Panc1 (cell line): Measurements from ENCODE around the gene CACNA2D3. TPM values are rescaled to one million over a fixed set of nuclear protein-coding genes. Genes with fewer than 3 reads are reported as not detected.

Source experiments
- ATAC-seq: fragments of 200-7000 bp; cut with Tn5 transposase; 2 replicates; pipeline ENCODE4 v1.9.1; 2020; ENCODE audit warnings: mild to moderate bottlenecking, moderate library complexity
- BruUV-seq: library from RNA; stranded (reverse); fragments of 400-500 nt; replicated peaks from 2 replicates; lab custom pipeline; 2021; lab: Mats Ljungman, UMichigan
- CTCF ChIA-PET: fragments of 300-600 bp; sonication (Branson Sonifier 250); formaldehyde crosslinking; loops from one replicate; lab custom pipeline; 2022; ENCODE audit warnings: antibody characterized with exemption; lab: Charles Lee
- POLR2A ChIA-PET: fragments of 300-600 bp; sonication (Branson Sonifier 250); formaldehyde crosslinking; loops from one replicate; lab custom pipeline; 2022; ENCODE audit warnings: antibody characterized with exemption; lab: Charles Lee
- DNase-seq: peaks from one replicate; pipeline ENCODE4 v3.0.0-alpha.2; 2010; ENCODE audit warnings: low read depth, low spot score
- H3K27ac ChIP-seq: 2 replicates; pipeline ENCODE4 v1.5.1; 2011; ENCODE audit warnings: mild to moderate bottlenecking, low read length, inconsistent platforms
- H3K27me3 ChIP-seq: fragments of 200-500 bp; sonication (Bioruptor generic); 2 replicates; pipeline ENCODE4 v1.6.0; 2014; ENCODE audit warnings: low read length, inconsistent platforms; ENCODE audit not compliant: control insufficient read depth, insufficient read depth
- H3K36me3 ChIP-seq: fragments of 200-500 bp; sonication (Bioruptor generic); 2 replicates; pipeline ENCODE4 v1.5.1; 2014; ENCODE audit warnings: inconsistent platforms, mild to moderate bottlenecking, low read length, moderate library complexity; ENCODE audit not compliant: control insufficient read depth, insufficient read depth
- H3K4me1 ChIP-seq: 2 replicates; pipeline ENCODE4 v1.5.1; 2011; ENCODE audit warnings: inconsistent platforms, mild to moderate bottlenecking, low read length, moderate library complexity; ENCODE audit not compliant: control insufficient read depth, insufficient read depth
- H3K4me3 ChIP-seq, 2 experiments: 2 replicates each; pipeline ENCODE4 v1.5.1; 2011 to 2012; ENCODE audit warnings: low read depth in 2 of 2, low read length in 2 of 2, mild to moderate bottlenecking in 2 of 2, inconsistent platforms in 1 of 2, moderate library complexity in 1 of 2
- H3K9me3 ChIP-seq: fragments of 200-500 bp; sonication (Bioruptor generic); 2 replicates; pipeline ENCODE4 v1.5.1; 2014; ENCODE audit warnings: low read depth, mild to moderate bottlenecking, inconsistent platforms, low read length, moderate library complexity; ENCODE audit not compliant: control insufficient read depth, insufficient read depth
- POLR2AphosphoS5 ChIP-seq: IDR thresholded peaks from 2 replicates; pipeline ENCODE4 v1.6.1; 2012; ENCODE audit warnings: mild to moderate bottlenecking, low read depth, low read length, moderate library complexity
- SIN3A ChIP-seq: IDR thresholded peaks from 2 replicates; pipeline ENCODE4 v1.6.1; 2012; ENCODE audit warnings: low read depth, mild to moderate bottlenecking, low read length, moderate library complexity, borderline replicate concordance; ENCODE audit not compliant: insufficient read depth
- TCF7L2 ChIP-seq: IDR thresholded peaks from 2 replicates; pipeline ENCODE4 v1.6.1; 2011; ENCODE audit warnings: mild to moderate bottlenecking, low read depth, low read length, inconsistent platforms
- in situ Hi-C: cut with HindIII; loops from 2 replicates; pipeline ENCODE4 v1.10.0; 2016; ENCODE audit warnings: low sequenced_read_pairs, low pct_unique_long_range_greater_than_20kb
- intact Hi-C: fragments of 100-400 bp; cut with micrococcal nuclease; formaldehyde crosslinking; loops from one replicate; pipeline ENCODE4 v1.10.0; 2022; ENCODE audit not compliant: unreplicated experiment
- total RNA-seq: library from RNA; stranded (reverse); gene quantifications from one replicate; pipeline ENCODE4 v1.2.1, GENCODE V29; 2021; ENCODE audit not compliant: unreplicated experiment
- TF ChIP-seq, protein P1 (sequence below): fragments of 450-650 bp; IDR thresholded peaks from 2 replicates; pipeline ENCODE4 v1.5.1; 2017; ENCODE audit warnings: mild to moderate bottlenecking
- TF ChIP-seq, protein P2 (sequence below), 2 experiments: IDR thresholded peaks; 2 replicates each; pipeline ENCODE4 v1.6.1; 2011 to 2012; ENCODE audit warnings: low read depth in 2 of 2, control low read depth in 1 of 2, low read length in 1 of 2, mild to moderate bottlenecking in 1 of 2, moderate library complexity in 1 of 2; ENCODE audit not compliant: insufficient read depth in 1 of 2

Gene CACNA2D3
- total RNA-seq, 1 experiment from 2014 or later: 0.41 TPM

DNA sequence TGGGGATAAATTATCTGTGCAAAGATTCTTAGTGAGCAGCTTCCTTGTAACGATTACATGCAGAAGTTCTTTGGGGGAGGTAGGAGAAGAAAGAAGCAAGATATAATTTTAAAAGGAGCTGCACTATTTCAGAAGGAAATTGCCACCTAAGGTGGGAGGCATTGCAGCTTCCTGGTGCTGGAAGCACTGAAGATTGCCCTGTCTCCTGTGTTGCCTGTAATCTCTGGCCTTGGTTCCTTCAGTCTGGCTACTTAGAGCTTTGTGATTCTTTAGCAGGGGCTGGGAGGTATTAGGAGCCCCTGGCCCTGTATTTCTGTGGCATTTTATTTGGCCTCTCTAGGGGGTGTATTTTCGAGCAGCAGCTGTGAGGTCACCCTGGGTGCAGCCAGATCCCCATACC, 35.5 kb downstream of the CACNA2D3 start:
- DNase-seq (no peak), ATAC-seq (no peak)
- no TSS peak for BruUV-seq
- TF ChIP-seq TCF7L2 (no peak), SIN3A (no peak), POLR2AphosphoS5 (no peak)
- TF ChIP-seq, protein P1, sequence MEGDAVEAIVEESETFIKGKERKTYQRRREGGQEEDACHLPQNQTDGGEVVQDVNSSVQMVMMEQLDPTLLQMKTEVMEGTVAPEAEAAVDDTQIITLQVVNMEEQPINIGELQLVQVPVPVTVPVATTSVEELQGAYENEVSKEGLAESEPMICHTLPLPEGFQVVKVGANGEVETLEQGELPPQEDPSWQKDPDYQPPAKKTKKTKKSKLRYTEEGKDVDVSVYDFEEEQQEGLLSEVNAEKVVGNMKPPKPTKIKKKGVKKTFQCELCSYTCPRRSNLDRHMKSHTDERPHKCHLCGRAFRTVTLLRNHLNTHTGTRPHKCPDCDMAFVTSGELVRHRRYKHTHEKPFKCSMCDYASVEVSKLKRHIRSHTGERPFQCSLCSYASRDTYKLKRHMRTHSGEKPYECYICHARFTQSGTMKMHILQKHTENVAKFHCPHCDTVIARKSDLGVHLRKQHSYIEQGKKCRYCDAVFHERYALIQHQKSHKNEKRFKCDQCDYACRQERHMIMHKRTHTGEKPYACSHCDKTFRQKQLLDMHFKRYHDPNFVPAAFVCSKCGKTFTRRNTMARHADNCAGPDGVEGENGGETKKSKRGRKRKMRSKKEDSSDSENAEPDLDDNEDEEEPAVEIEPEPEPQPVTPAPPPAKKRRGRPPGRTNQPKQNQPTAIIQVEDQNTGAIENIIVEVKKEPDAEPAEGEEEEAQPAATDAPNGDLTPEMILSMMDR: no peak
- TF ChIP-seq, protein P2, sequence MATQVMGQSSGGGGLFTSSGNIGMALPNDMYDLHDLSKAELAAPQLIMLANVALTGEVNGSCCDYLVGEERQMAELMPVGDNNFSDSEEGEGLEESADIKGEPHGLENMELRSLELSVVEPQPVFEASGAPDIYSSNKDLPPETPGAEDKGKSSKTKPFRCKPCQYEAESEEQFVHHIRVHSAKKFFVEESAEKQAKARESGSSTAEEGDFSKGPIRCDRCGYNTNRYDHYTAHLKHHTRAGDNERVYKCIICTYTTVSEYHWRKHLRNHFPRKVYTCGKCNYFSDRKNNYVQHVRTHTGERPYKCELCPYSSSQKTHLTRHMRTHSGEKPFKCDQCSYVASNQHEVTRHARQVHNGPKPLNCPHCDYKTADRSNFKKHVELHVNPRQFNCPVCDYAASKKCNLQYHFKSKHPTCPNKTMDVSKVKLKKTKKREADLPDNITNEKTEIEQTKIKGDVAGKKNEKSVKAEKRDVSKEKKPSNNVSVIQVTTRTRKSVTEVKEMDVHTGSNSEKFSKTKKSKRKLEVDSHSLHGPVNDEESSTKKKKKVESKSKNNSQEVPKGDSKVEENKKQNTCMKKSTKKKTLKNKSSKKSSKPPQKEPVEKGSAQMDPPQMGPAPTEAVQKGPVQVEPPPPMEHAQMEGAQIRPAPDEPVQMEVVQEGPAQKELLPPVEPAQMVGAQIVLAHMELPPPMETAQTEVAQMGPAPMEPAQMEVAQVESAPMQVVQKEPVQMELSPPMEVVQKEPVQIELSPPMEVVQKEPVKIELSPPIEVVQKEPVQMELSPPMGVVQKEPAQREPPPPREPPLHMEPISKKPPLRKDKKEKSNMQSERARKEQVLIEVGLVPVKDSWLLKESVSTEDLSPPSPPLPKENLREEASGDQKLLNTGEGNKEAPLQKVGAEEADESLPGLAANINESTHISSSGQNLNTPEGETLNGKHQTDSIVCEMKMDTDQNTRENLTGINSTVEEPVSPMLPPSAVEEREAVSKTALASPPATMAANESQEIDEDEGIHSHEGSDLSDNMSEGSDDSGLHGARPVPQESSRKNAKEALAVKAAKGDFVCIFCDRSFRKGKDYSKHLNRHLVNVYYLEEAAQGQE (IDR thresholded peaks at IDR 0.05; ENCODE audit: insufficient read depth in 1 of 2, low read depth in 2 of 2, low read length in 1 of 2): no peak
- intact Hi-C loops (no loop called here), in situ Hi-C loops (no loop called here)
- no peak overlapping the region for H3K4me3 ChIP-seq
- no peaks in the 10 kb centered on the region for H3K4me1 ChIP-seq
- H3K27me3 ChIP-seq: no peaks in the 10 kb centered on the region
- H3K36me3 ChIP-seq: no peaks in the 10 kb centered on the region
- ChIA-PET POLR2A (no interaction called here), CTCF (no interaction called here)
- H3K9me3 ChIP-seq: no peaks in the 10 kb centered on the region
- no peak overlapping the region for H3K27ac ChIP-seq

DNA sequence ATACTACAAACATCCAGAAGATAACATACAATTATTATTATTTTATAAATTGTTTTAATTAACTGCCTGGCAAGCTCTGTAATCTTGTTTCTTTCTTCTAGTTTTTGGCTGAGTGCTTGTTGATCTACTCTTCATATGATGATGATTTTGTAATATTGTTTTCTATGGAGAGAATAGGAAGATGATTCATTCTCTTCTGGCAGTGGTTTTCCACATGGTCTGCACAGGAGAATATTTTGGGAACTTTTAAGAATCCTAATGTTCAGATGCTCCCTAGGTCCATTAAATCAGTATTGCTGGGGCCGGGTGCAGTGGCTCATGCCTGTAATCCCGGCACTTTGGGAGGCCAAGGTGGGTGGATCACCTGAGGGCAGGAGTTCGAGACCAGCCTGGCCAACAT, 37.6 kb downstream of the CACNA2D3 start:
- Histone ChIP-seq H3K36me3 (no peaks in the 10 kb centered on the region), H3K27ac (no peak overlapping the region), H3K4me3 (no peak overlapping the region), H3K4me1 (no peaks in the 10 kb centered on the region), H3K9me3 (no peaks in the 10 kb centered on the region), H3K27me3 (no peaks in the 10 kb centered on the region)
- no peak for DNase-seq
- BruUV-seq: no TSS peak
- ChIA-PET POLR2A (no interaction called here), CTCF (no interaction called here)
- intact Hi-C loops: no loop called here
- no peak for ATAC-seq
- in situ Hi-C loops: no loop called here
- TF ChIP-seq POLR2AphosphoS5 (no peak), SIN3A (no peak), TCF7L2 (no peak)
- TF ChIP-seq, protein P2 (IDR thresholded peaks at IDR 0.05; ENCODE audit: insufficient read depth in 1 of 2, low read depth in 2 of 2, low read length in 1 of 2): no peak
- TF ChIP-seq, protein P1: no peak
